ENCODE measurements around the gene SULT1A1.
A peak's percentile ranks its signal among the peaks of the same experiment; 100 is the strongest.

SULT1A1 gene

GRCh38 chr16:28556914-28557320, 52.9 kb downstream of the SULT1A1 start:
- H3K27me3 ChIP-seq (ENCODE audit: insufficient read depth, low read depth, severe bottlenecking), result no peaks in the 10 kb centered on the region
- TF ChIP-seq CTCF (IDR thresholded peaks at IDR 0.05; ENCODE audit: low read depth, low read length), result no peak
- peaks cover 29% of the 10 kb centered on the region for H3K36me3 ChIP-seq
- H3K9me3 ChIP-seq (ENCODE audit: severe bottlenecking), result no peaks in the 10 kb centered on the region
- H3K4me3 ChIP-seq (ENCODE audit: low read depth, low read length), result no peak overlapping the region
- DNase-seq, result peak; percentile 26
- peak overlapping the region; percentile 59 for H3K27ac ChIP-seq

- no peak for TF ChIP-seq CTCF (IDR thresholded peaks at IDR 0.05; ENCODE audit: low read depth, low read length)
- H3K9me3 ChIP-seq (ENCODE audit: severe bottlenecking), result no peaks in the 10 kb centered on the region
- no peaks in the 10 kb centered on the region for H3K27me3 ChIP-seq (ENCODE audit: insufficient read depth, low read depth, severe bottlenecking)
- H3K27ac ChIP-seq, result no peak overlapping the region
- no peak for DNase-seq
- no peak overlapping the region for H3K4me3 ChIP-seq (ENCODE audit: low read depth, low read length)
- H3K36me3 ChIP-seq, result peaks cover 29% of the 10 kb centered on the region
Measured at GRCh38 chr16:28555561-28555960, 54.3 kb downstream of the SULT1A1 start.
